Body of pancreas (tissue), 4 donors: ENCODE results near the gene PARP3.
A peak's percentile ranks its signal among the peaks of the same experiment; 100 is the strongest.

Experiments used
- CTCF ChIP-seq, 7 experiments: fragments of 450-650 bp in 4 of 7; fragments of 200-600 bp in 3 of 7; sonication (generic) in 3 of 7; IDR thresholded peaks; one replicate each; pipeline ENCODE4 v1.5.1; 2016 to 2019; ENCODE audit warnings: antibody characterized with exemption in 7 of 7
- POLR2A ChIP-seq, 3 donors: fragments of 450-650 bp; IDR thresholded peaks; one replicate each; pipeline ENCODE4 v1.6.1; 2016; ENCODE audit warnings: antibody characterized with exemption in 3 of 3, mild to moderate bottlenecking in 2 of 3

GRCh38 chr3:51942603-51943450, 664 bp downstream of the PARP3 start:
- no peak for TF ChIP-seq CTCF (IDR thresholded peaks at IDR 0.05)
- TF ChIP-seq POLR2A (IDR thresholded peaks at IDR 0.05): peak in 1 of 3 donors; percentile 4
